SU-DHL-6 (cell line): ENCODE data around the gene CASS4.

Experiments used
- H2AFZ ChIP-seq: fragments of 200-600 bp; sonication (generic); 2 replicates; pipeline ENCODE4 v1.6.1; 2014; ENCODE audit warnings: low read depth, mild to moderate bottlenecking, moderate library complexity, mixed read lengths, antibody characterized with exemption, low read length; ENCODE audit not compliant: severe bottlenecking
- H3F3A ChIP-seq: fragments of 200-600 bp; shearing (Covaris generic); 2 replicates; pipeline ENCODE4 v1.6.0; 2016; ENCODE audit warnings: antibody characterized with exemption, mild to moderate bottlenecking; ENCODE audit not compliant: insufficient read depth
- H3K27ac ChIP-seq: fragments of 200-600 bp; sonication (generic); 2 replicates; pipeline ENCODE4 v1.5.1; 2016; ENCODE audit warnings: low read depth, mild to moderate bottlenecking, low read length, moderate library complexity, mixed read lengths
- H3K27me3 ChIP-seq: fragments of 200-600 bp; sonication (generic), shearing (Covaris generic); 2 replicates; pipeline ENCODE4 v1.6.0; 2014; ENCODE audit warnings: mild to moderate bottlenecking, low read length
- H3K36me3 ChIP-seq: fragments of 200-600 bp; sonication (generic); 2 replicates; pipeline ENCODE4 v1.6.1; 2014; ENCODE audit warnings: mild to moderate bottlenecking, low read length, mixed read lengths
- H3K4me2 ChIP-seq: fragments of 300-600, 200-600 bp; shearing (Covaris generic), sonication (generic); 2 replicates; pipeline ENCODE4 v1.6.0; 2014; ENCODE audit warnings: low read length, low read depth, mild to moderate bottlenecking; ENCODE audit not compliant: poor library complexity, severe bottlenecking
- H3K4me3 ChIP-seq: fragments of 200-600 bp; sonication (generic); 2 replicates; pipeline ENCODE4 v1.5.1; 2014; ENCODE audit warnings: antibody characterized with exemption, low read length, mild to moderate bottlenecking, mixed read lengths; ENCODE audit not compliant: insufficient read depth, poor library complexity, severe bottlenecking
- H3K79me2 ChIP-seq: fragments of 200-600 bp; sonication (generic); 2 replicates; pipeline ENCODE4 v1.6.1; 2014; ENCODE audit warnings: mild to moderate bottlenecking, low read length, moderate library complexity; ENCODE audit not compliant: insufficient read depth
- H3K9ac ChIP-seq: fragments of 200-600 bp; sonication (generic); 2 replicates; pipeline ENCODE4 v1.7.0; 2014; ENCODE audit warnings: mild to moderate bottlenecking, low read length
- H3K9me2 ChIP-seq: fragments of 200-600 bp; sonication (generic); replicated peaks from 2 replicates; pipeline ENCODE4 v1.6.1; 2014; ENCODE audit warnings: low read length; ENCODE audit not compliant: insufficient read depth
- H3K9me3 ChIP-seq: fragments of 200-600 bp; sonication (generic); 2 replicates; pipeline ENCODE4 v1.6.1; 2014; ENCODE audit warnings: low read length, mixed read lengths; ENCODE audit not compliant: insufficient read depth
- H4K20me1 ChIP-seq: fragments of 200-600 bp; sonication (generic); 2 replicates; pipeline ENCODE4 v1.6.1; 2014; ENCODE audit warnings: low read depth, mild to moderate bottlenecking, antibody characterized with exemption, low read length, moderate library complexity, mixed read lengths
- EZH2phosphoT487 ChIP-seq: fragments of 200-600 bp; sonication (generic), shearing (Covaris generic); conservative IDR thresholded peaks from 2 replicates; pipeline ENCODE4 v1.6.1; 2018; ENCODE audit warnings: mild to moderate bottlenecking, antibody characterized with exemption, low read length, moderate library complexity, mixed read lengths
- TF ChIP-seq, protein P1 (sequence below): fragments of 200-600 bp; sonication (generic); IDR thresholded peaks from one replicate; pipeline ENCODE4 v1.5.1; 2017; ENCODE audit warnings: antibody characterized with exemption, mild to moderate bottlenecking, low read length, moderate library complexity; ENCODE audit not compliant: insufficient read depth, poor library complexity, severe bottlenecking

CASS4 gene

DNA sequence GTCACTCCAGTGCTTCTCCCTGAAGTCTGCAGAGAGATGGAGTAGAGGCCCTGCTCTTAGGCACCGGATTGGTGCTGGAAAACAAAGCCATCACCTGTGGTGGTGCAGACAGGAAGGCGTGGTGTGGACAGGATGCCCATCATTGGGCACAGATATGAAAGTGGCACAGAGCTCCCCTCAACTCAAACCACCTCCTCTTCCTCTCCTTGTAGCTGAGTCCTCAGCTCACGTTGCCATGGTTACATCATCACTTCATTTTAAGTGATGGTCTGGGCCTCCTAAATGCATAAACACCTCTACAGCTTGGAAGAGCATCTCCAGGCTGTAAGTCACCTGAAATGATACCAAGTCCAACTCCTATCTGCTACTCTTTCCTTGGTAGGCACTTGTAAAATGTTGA lies 48.4 kb downstream of the CASS4 start:
- Histone ChIP-seq H3K79me2 (no peaks in the 10 kb centered on the region), H3K27me3 (no peaks in the 10 kb centered on the region), H3K27ac (no peak overlapping the region), H4K20me1 (no peaks in the 10 kb centered on the region), H3K36me3 (no peaks in the 10 kb centered on the region), H3K9me2 (no peaks in the 10 kb centered on the region), H3K4me2 (no peak overlapping the region), H3K4me3 (no peak overlapping the region), H2AFZ (no peak overlapping the region), H3K9me3 (no peaks in the 10 kb centered on the region), H3F3A (no peaks in the 10 kb centered on the region), H3K9ac (no peak overlapping the region)
- no peak for TF ChIP-seq EZH2phosphoT487
- TF ChIP-seq, protein P1, sequence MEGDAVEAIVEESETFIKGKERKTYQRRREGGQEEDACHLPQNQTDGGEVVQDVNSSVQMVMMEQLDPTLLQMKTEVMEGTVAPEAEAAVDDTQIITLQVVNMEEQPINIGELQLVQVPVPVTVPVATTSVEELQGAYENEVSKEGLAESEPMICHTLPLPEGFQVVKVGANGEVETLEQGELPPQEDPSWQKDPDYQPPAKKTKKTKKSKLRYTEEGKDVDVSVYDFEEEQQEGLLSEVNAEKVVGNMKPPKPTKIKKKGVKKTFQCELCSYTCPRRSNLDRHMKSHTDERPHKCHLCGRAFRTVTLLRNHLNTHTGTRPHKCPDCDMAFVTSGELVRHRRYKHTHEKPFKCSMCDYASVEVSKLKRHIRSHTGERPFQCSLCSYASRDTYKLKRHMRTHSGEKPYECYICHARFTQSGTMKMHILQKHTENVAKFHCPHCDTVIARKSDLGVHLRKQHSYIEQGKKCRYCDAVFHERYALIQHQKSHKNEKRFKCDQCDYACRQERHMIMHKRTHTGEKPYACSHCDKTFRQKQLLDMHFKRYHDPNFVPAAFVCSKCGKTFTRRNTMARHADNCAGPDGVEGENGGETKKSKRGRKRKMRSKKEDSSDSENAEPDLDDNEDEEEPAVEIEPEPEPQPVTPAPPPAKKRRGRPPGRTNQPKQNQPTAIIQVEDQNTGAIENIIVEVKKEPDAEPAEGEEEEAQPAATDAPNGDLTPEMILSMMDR, result no peak

DNA sequence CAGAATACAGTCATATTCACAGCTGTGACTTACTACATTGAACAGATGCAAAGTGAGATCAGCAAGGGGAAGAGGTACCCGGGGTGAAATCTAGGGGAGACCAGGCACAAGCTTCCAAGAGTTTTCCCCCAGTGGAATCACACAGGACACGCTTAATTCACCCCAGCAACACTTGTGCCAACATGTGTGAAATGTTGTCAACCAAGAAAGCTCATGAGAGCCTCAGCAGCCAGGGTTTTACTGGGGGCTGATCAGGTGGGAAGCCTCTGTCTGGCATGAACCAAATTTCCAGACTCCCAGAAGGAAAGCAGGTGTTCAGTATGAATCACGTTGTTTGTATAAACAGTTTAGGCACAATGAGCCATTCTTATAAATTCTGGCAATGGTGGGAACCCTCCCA lies 49.5 kb downstream of the CASS4 start:
- Histone ChIP-seq H3K27me3 (no peaks in the 10 kb centered on the region), H3F3A (no peaks in the 10 kb centered on the region)

DNA sequence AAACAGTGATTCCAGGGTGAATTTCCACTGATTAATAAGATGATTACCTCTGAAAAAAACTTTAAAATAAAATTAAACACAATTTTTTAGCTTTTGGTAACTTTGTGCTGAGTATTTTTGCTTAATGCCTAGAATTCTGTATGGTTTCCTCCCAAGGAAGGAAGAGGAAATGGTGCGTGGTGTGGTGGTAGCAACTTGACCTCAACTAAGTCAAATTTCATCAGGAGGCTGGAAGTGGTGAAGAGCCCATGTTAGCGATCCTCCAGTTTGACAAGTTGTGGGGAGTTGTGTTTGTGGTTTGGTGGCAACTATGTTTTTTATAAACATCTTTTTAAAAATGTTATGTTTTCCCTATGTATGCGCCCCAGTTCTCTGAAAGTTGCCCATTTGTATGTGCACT lies 51.4 kb downstream of the CASS4 start:
- Histone ChIP-seq H3K4me3 (no peak overlapping the region), H2AFZ (no peak overlapping the region), H3K79me2 (no peaks in the 10 kb centered on the region), H3K4me2 (no peak overlapping the region), H3K27ac (no peak overlapping the region), H3K9ac (no peak overlapping the region), H3K9me2 (no peaks in the 10 kb centered on the region), H4K20me1 (no peaks in the 10 kb centered on the region), H3K27me3 (no peaks in the 10 kb centered on the region), H3F3A (no peaks in the 10 kb centered on the region), H3K9me3 (no peaks in the 10 kb centered on the region), H3K36me3 (no peaks in the 10 kb centered on the region)
- no peak for TF ChIP-seq EZH2phosphoT487
- TF ChIP-seq, protein P1, result no peak

More for the DNA sequence above, 49.5 kb downstream of the CASS4 start:
- Histone ChIP-seq H3K36me3 (no peaks in the 10 kb centered on the region), H3K9ac (no peak overlapping the region), H3K4me3 (no peak overlapping the region), H3K79me2 (no peaks in the 10 kb centered on the region), H2AFZ (no peak overlapping the region), H3K9me3 (no peaks in the 10 kb centered on the region), H3K4me2 (no peak overlapping the region), H3K27ac (no peak overlapping the region), H4K20me1 (no peaks in the 10 kb centered on the region), H3K9me2 (no peaks in the 10 kb centered on the region)
- TF ChIP-seq, protein P1, result no peak
- no peak for TF ChIP-seq EZH2phosphoT487
